ENCODE measurements around the gene IGLL5.

IGLL5 gene

DNA sequence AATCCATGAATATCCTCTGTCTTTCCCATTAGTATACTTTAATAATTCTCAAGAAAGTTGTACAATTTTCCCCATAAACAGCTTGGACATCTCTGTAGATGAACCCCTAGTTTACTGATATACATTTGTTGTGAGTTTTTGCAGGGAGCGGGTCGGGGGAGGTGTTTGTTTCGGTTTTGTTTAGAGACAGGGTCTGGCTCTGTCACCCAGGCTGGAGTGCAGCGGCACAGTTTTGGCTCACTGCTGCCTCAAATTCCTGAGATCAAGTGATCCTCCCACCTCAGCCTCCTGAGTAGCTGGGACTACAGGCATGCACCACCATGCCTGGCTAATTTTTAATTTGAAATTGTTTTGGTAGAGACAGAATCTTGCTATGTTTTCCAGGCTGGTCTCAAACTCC, 57.6 kb downstream of the IGLL5 start:
- H3K4me1 ChIP-seq (ENCODE audit: control insufficient read depth, insufficient read depth, low read length), result no peaks in the 10 kb centered on the region
- H3K4me3 ChIP-seq (ENCODE audit: low read depth, low read length), result no peak overlapping the region

More for the DNA sequence above, 57.6 kb downstream of the IGLL5 start:
- H3K27me3 ChIP-seq (ENCODE audit: control insufficient read depth, insufficient read depth, low read length), result peaks cover 6% of the 10 kb centered on the region
- H3K9me3 ChIP-seq (ENCODE audit: control insufficient read depth, insufficient read depth, low read length), result no peaks in the 10 kb centered on the region
- no peak overlapping the region for H3K9ac ChIP-seq (ENCODE audit: low read depth, low read length)
- H3K36me3 ChIP-seq (ENCODE audit: control insufficient read depth, insufficient read depth, low read length), result no peaks in the 10 kb centered on the region

Data from iPS-15b (cell line).